Breast epithelium (tissue), 3 donors: Measurements from ENCODE around the gene NGB.

Source experiments
- CTCF ChIP-seq, 3 donors: fragments of 450-650 bp; IDR thresholded peaks; one replicate each; pipeline ENCODE4 v1.5.1; 2016 to 2017; ENCODE audit warnings: antibody characterized with exemption in 3 of 3, mild to moderate bottlenecking in 3 of 3, moderate library complexity in 3 of 3
- POLR2A ChIP-seq: fragments of 450-650 bp; IDR thresholded peaks from one replicate; pipeline ENCODE4 v1.6.1; 2016; ENCODE audit warnings: antibody characterized with exemption, mild to moderate bottlenecking, moderate library complexity

GRCh38 chr14:77296906-77297305 is 25.9 kb upstream of the NGB start:
- TF ChIP-seq CTCF (IDR thresholded peaks at IDR 0.05) (no peak), POLR2A (no peak)
